Activated T-cell treated with anti-CD3 and anti-CD28 coated beads, Interleukin-2, amount 50 U/mL, for 1 hour (primary cell): ENCODE data around the gene CPT1B.
A peak's percentile ranks its signal among the peaks of the same experiment; 100 is the strongest.
"Not testable (repeated sequence)": the region's sequence is repeated elsewhere in the genome, so short reads cannot be mapped to it uniquely, and the experiment has no call there.

Experiments
- DNase-seq: peaks from one replicate; pipeline ENCODE4 v3.0.0-alpha.2; 2020

Gene CPT1B

GRCh38 chr22:50544078-50544745, 34.0 kb downstream of the CPT1B start:
- peak; percentile 84 for DNase-seq

GRCh38 chr22:50542416-50542927, 35.8 kb downstream of the CPT1B start:
- DNase-seq: no peak

GRCh38 chr22:50541667-50542026, 36.6 kb downstream of the CPT1B start:
- not testable (repeated sequence) for DNase-seq

GRCh38 chr22:50540381-50540780, 37.8 kb downstream of the CPT1B start:
- no peak for DNase-seq

- DNase-seq: no peak
Observed at GRCh38 chr22:50537765-50538164, 40.5 kb downstream of the CPT1B start.

- DNase-seq: no peak
Observed at GRCh38 chr22:50536226-50536625, 42.0 kb downstream of the CPT1B start.

- no peak for DNase-seq
Observed at GRCh38 chr22:50535113-50535512, 43.1 kb downstream of the CPT1B start.

- DNase-seq: not testable (repeated sequence)
Observed at GRCh38 chr22:50533856-50534711, 44.1 kb downstream of the CPT1B start.

GRCh38 chr22:50532824-50533796, 45.1 kb downstream of the CPT1B start:
- DNase-seq: no peak

GRCh38 chr22:50531962-50532674, 46.1 kb downstream of the CPT1B start:
- DNase-seq: no peak

- peak; percentile 64 for DNase-seq
Observed at GRCh38 chr22:50531546-50531961, 46.7 kb downstream of the CPT1B start.

GRCh38 chr22:50530877-50531545, 47.2 kb downstream of the CPT1B start:
- DNase-seq: peak; percentile 79

GRCh38 chr22:50530580-50530876, 47.7 kb downstream of the CPT1B start:
- DNase-seq: no peak

- peak; percentile 71 for DNase-seq
Observed at GRCh38 chr22:50529897-50530579, 48.2 kb downstream of the CPT1B start, which contains the start of gene TYMP. TYMP (minus strand) TSS chr22:50530012; CDS start chr22:50529709, 303 bp downstream.

- DNase-seq: no peak
Observed at GRCh38 chr22:50529416-50529896, 48.8 kb downstream of the CPT1B start.

- no peak for DNase-seq
Observed at GRCh38 chr22:50528682-50529415, 49.4 kb downstream of the CPT1B start.

- DNase-seq: no peak
Observed at GRCh38 chr22:50527921-50528681, 50.1 kb downstream of the CPT1B start.

GRCh38 chr22:50526834-50527801, 51.1 kb downstream of the CPT1B start:
- peak; percentile 33 for DNase-seq
